Activated CD4-positive, alpha-beta T cell treated with anti-CD3 and anti-CD28 coated beads for 36 hours (primary cell): Measurements from ENCODE around the gene PLA2G4A. TPM values are rescaled to one million over a fixed set of nuclear protein-coding genes. Genes with fewer than 3 reads are reported as not detected.

Experiments
- total RNA-seq, 2 experiments: library from RNA; stranded (reverse); gene quantifications; one replicate each; pipeline ENCODE4 v1.2.3, GENCODE V29; 2021

PLA2G4A gene
- total RNA-seq, 2 experiments from 2014 or later, result 0.53 to 0.62 TPM

Other genes starting within 250 kb of the PLA2G4A start
- 1 to 10 TPM; 1.1 to 1.2 TPM for gene PTGS2, start 148.5 kb upstream of the PLA2G4A start, total RNA-seq